SK-N-SH treated with all-trans-retinoic acid at 6 μM for 48 hours (cell line): ENCODE data around the gene OR52K1.

Source experiments
- ATAC-seq: fragments of 200-7000 bp; cut with Tn5 transposase; 3 replicates; pipeline ENCODE4 v1.9.1; 2020; ENCODE audit warnings: mild to moderate bottlenecking, moderate library complexity
- ARNTL ChIP-seq: fragments of 450-650 bp; formaldehyde crosslinking; IDR thresholded peaks from 2 replicates; pipeline ENCODE4 v1.5.0; 2020; ENCODE audit warnings: low read depth, mild to moderate bottlenecking, moderate library complexity, borderline replicate concordance
- BACH2 ChIP-seq: fragments of 250-450 bp; sonication (Bioruptor Pico); IDR thresholded peaks from 2 replicates; pipeline ENCODE4 v1.9.0; 2021; ENCODE audit warnings: mild to moderate bottlenecking, borderline replicate concordance
- CREB5 ChIP-seq: fragments of 250-450 bp; sonication (Bioruptor Pico); IDR thresholded peaks from 2 replicates; pipeline ENCODE4 v1.5.1; 2020; ENCODE audit warnings: low read depth, mild to moderate bottlenecking, moderate library complexity
- CSDC2 ChIP-seq: fragments of 250-450 bp; sonication (Bioruptor Pico); IDR thresholded peaks from 2 replicates; pipeline ENCODE4 v1.5.0; 2020; ENCODE audit warnings: mild to moderate bottlenecking, moderate library complexity
- CSRNP3 ChIP-seq: fragments of 250-450 bp; sonication (Bioruptor Pico); IDR thresholded peaks from 2 replicates; pipeline ENCODE4 v1.5.1; 2021; ENCODE audit warnings: mild to moderate bottlenecking, moderate library complexity
- ESRRG ChIP-seq: fragments of 250-450 bp; sonication (Bioruptor Pico); IDR thresholded peaks from 2 replicates; pipeline ENCODE4 v1.6.1; 2021; ENCODE audit warnings: mild to moderate bottlenecking
- GLIS3 ChIP-seq: fragments of 250-450 bp; sonication (Bioruptor Pico); IDR thresholded peaks from 2 replicates; pipeline ENCODE4 v1.5.0; 2020; ENCODE audit warnings: mild to moderate bottlenecking, moderate library complexity
- ISL1 ChIP-seq: fragments of 250-450 bp; sonication (Bioruptor Pico); IDR thresholded peaks from 2 replicates; pipeline ENCODE4 v2.1.2; 2022; ENCODE audit warnings: mild to moderate bottlenecking, moderate library complexity
- OSR1 ChIP-seq: fragments of 250-450 bp; sonication (Bioruptor Pico); IDR thresholded peaks from 2 replicates; pipeline ENCODE4 v1.8.0; 2022; ENCODE audit warnings: moderate library complexity, mild to moderate bottlenecking, inconsistent platforms
- POU6F1 ChIP-seq: fragments of 250-450 bp; sonication (Bioruptor Pico); IDR thresholded peaks from 2 replicates; pipeline ENCODE4 v1.8.0; 2021; ENCODE audit warnings: low read depth, mild to moderate bottlenecking, moderate library complexity, borderline replicate concordance
- RARB ChIP-seq: fragments of 250-450 bp; sonication (Bioruptor Pico); IDR thresholded peaks from 2 replicates; pipeline ENCODE4 v1.8.0; 2021; ENCODE audit warnings: mild to moderate bottlenecking, moderate library complexity
- SNAI2 ChIP-seq: fragments of 250-450 bp; sonication (Bioruptor Pico); IDR thresholded peaks from 2 replicates; pipeline ENCODE4 v1.5.0; 2020; ENCODE audit warnings: mild to moderate bottlenecking, moderate library complexity
- TCF4 ChIP-seq: fragments of 250-450 bp; sonication (Bioruptor Pico); IDR thresholded peaks from 2 replicates; pipeline ENCODE4 v1.8.0; 2021; ENCODE audit warnings: mild to moderate bottlenecking, moderate library complexity, borderline replicate concordance
- TOX ChIP-seq: fragments of 250-450 bp; sonication (Bioruptor Pico); IDR thresholded peaks from 2 replicates; pipeline ENCODE4 v1.8.0; 2021; ENCODE audit warnings: mild to moderate bottlenecking, moderate library complexity, borderline replicate concordance
- TSHZ2 ChIP-seq: fragments of 250-450 bp; sonication (Bioruptor Pico); IDR thresholded peaks from 2 replicates; pipeline ENCODE4 v1.5.0; 2020; ENCODE audit warnings: mild to moderate bottlenecking, moderate library complexity
- ZC3H10 ChIP-seq: fragments of 250-450 bp; sonication (Bioruptor Pico); IDR thresholded peaks from 2 replicates; pipeline ENCODE4 v1.5.1; 2021; ENCODE audit warnings: mild to moderate bottlenecking, moderate library complexity
- ZFP3 ChIP-seq: fragments of 250-450 bp; sonication (Bioruptor Pico); IDR thresholded peaks from 2 replicates; pipeline ENCODE4 v1.5.0; 2020; ENCODE audit warnings: mild to moderate bottlenecking, moderate library complexity
- ZFP30 ChIP-seq: fragments of 450-650 bp; formaldehyde crosslinking; IDR thresholded peaks from 2 replicates; pipeline ENCODE4 v1.5.0; 2022; ENCODE audit warnings: mild to moderate bottlenecking, moderate library complexity
- ZNF565 ChIP-seq: fragments of 450-650 bp; formaldehyde crosslinking; conservative IDR thresholded peaks from 2 replicates; pipeline ENCODE4 v1.5.0; 2020; ENCODE audit warnings: low read depth, mild to moderate bottlenecking, moderate library complexity
- ZNF70 ChIP-seq: fragments of 450-650 bp; formaldehyde crosslinking; IDR thresholded peaks from 2 replicates; pipeline ENCODE4 v1.5.0; 2020; ENCODE audit warnings: mild to moderate bottlenecking, moderate library complexity
- ZNF8 ChIP-seq: fragments of 450-650 bp; formaldehyde crosslinking; IDR thresholded peaks from 2 replicates; pipeline ENCODE4 v1.5.0; 2020; ENCODE audit warnings: mild to moderate bottlenecking, moderate library complexity

OR52K1 gene

DNA sequence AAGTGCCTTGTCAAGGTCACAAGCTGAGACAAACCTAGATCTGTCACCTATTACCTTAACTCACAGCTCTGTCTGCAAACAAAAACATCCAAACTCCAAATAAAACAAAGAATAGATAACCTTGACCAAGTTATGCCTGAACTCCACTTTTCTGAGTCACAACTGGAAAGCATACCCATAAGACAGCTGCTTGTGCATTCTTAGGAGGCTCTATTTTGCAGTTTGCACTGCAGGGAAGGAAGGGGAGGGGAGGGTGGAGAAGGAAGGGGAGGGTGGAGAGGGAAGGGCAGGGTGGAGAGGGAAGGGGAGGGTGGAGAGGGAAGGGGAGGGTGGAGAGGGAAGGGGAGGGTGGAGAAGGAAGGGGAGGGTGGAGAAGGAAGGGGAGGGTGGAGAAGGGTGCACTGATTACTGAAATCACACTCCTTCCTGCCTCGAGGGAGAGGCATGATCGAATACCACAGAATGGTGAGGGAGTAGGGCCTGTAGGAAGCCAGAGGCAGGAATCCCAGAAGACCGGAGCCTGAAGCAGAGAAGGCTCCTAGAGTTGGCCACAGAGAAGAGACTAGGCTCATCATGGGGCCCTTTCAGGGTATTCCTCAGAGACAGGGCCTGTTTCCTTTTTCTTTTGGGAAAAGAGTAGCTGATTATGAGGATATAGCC is 39.1 kb upstream of the OR52K1 start:
- ATAC-seq, result no peak
- TF ChIP-seq ZFP3 (CRISPR knock-in tag) (no peak), POU6F1 (CRISPR knock-in tag) (no peak), ESRRG (CRISPR knock-in tag) (no peak), TCF4 (CRISPR knock-in tag) (no peak), CSDC2 (CRISPR knock-in tag) (no peak), ZNF70 (CRISPR knock-in tag) (no peak), TSHZ2 (CRISPR knock-in tag) (no peak), BACH2 (CRISPR knock-in tag) (no peak), GLIS3 (CRISPR knock-in tag) (no peak), TOX (CRISPR knock-in tag) (no peak), ZFP30 (CRISPR knock-in tag) (no peak), CREB5 (CRISPR knock-in tag) (no peak), OSR1 (CRISPR knock-in tag) (no peak), ZNF565 (CRISPR knock-in tag) (no peak), ISL1 (CRISPR knock-in tag) (no peak), ZC3H10 (CRISPR knock-in tag) (no peak), ZNF8 (no peak)

- TF ChIP-seq TCF4 (CRISPR knock-in tag) (no peak), ESRRG (CRISPR knock-in tag) (no peak), RARB (no peak), GLIS3 (CRISPR knock-in tag) (no peak), BACH2 (CRISPR knock-in tag) (no peak), OSR1 (CRISPR knock-in tag) (no peak)
- ATAC-seq, result no peak
Observed at GRCh38 chr11:4448995-4449394, 33.5 kb upstream of the OR52K1 start, which contains the start of gene OR52K2. OR52K2 (plus strand) TSS chr11:4449295; CDS start chr11:4449340, 45 bp downstream.

GRCh38 chr11:4453118-4453517 is 29.3 kb upstream of the OR52K1 start:
- no peak for ATAC-seq
- TF ChIP-seq RARB (no peak), CREB5 (CRISPR knock-in tag) (no peak), ZFP3 (CRISPR knock-in tag) (no peak), ARNTL (CRISPR knock-in tag) (no peak), TCF4 (CRISPR knock-in tag) (no peak), ZNF8 (no peak), BACH2 (CRISPR knock-in tag) (no peak), ZC3H10 (CRISPR knock-in tag) (no peak), CSRNP3 (CRISPR knock-in tag) (no peak), CSDC2 (CRISPR knock-in tag) (no peak), ZNF70 (CRISPR knock-in tag) (no peak), SNAI2 (CRISPR knock-in tag) (no peak), GLIS3 (CRISPR knock-in tag) (no peak), TOX (CRISPR knock-in tag) (no peak), POU6F1 (CRISPR knock-in tag) (no peak), TSHZ2 (CRISPR knock-in tag) (no peak), ZFP30 (CRISPR knock-in tag) (no peak)
- TF ChIP-seq, all 23 proteins: peak for 0
